Natural killer cell treated with Interleukin-12 subunit alpha and Interleukin-12 subunit beta and Interleukin-15 and Interleukin-18, amount 100 ng/mL, for 72 hours (primary cell): ENCODE measurements around the gene SORCS2. TPM values are rescaled to one million over a fixed set of nuclear protein-coding genes. Genes with fewer than 3 reads are reported as not detected.

Source experiments
- ATAC-seq, 2 donors: fragments of 150-1000 bp; cut with Tn5 transposase in 1 of 2; sonication (Bioruptor Pico), chemical (Tn5 transposase) in 1 of 2; 2 replicates each; pipeline ENCODE4 v1.10.0; 2021
- DNase-seq: peaks from one replicate; pipeline ENCODE4 v3.0.0; 2022; ENCODE audit warnings: low spot score
- H3K27ac Mint-ChIP-seq, 2 donors: 1 replicate in 1 of 2; 2 replicates in 1 of 2; pipeline ENCODE4 v1.8.0; 2022; ENCODE audit warnings: mixed read lengths in 2 of 2, mild to moderate bottlenecking in 1 of 2, moderate library complexity in 1 of 2
- H3K27me3 Mint-ChIP-seq, 2 donors: 1 replicate in 1 of 2; 2 replicates in 1 of 2; pipeline ENCODE4 v1.8.0; 2022; ENCODE audit warnings: mixed read lengths in 2 of 2
- H3K36me3 Mint-ChIP-seq: one replicate; pipeline ENCODE4 v1.8.0; 2022; ENCODE audit warnings: mixed read lengths
- H3K4me1 Mint-ChIP-seq, 2 donors: 1 replicate in 1 of 2; 2 replicates in 1 of 2; pipeline ENCODE4 v1.8.0; 2022; ENCODE audit warnings: low read depth in 2 of 2, mixed read lengths in 2 of 2, mild to moderate bottlenecking in 1 of 2
- H3K4me3 Mint-ChIP-seq: one replicate; pipeline ENCODE4 v1.8.0; 2022; ENCODE audit warnings: mixed read lengths
- H3K9me3 Mint-ChIP-seq: 2 replicates; pipeline ENCODE4 v1.8.0; 2022; ENCODE audit warnings: mixed read lengths
- total RNA-seq, 2 donors: library from RNA; stranded (reverse); gene quantifications; one replicate each; pipeline ENCODE4 v1.2.3, GENCODE V29; 2022

SORCS2 gene
- total RNA-seq, 2 donors from 2014 or later, result 0.17 to 0.21 TPM

GRCh38 chr4:7369511-7369910, 177.2 kb downstream of the SORCS2 start:
- H3K27ac Mint-ChIP-seq, result no peak overlapping the region
- no peak overlapping the region for H3K4me3 Mint-ChIP-seq
- H3K36me3 Mint-ChIP-seq, result no peaks in the 10 kb centered on the region
- no peaks in the 10 kb centered on the region for H3K9me3 Mint-ChIP-seq
- peaks cover 3 to 4% of the 10 kb centered on the region in 2 donors for H3K4me1 Mint-ChIP-seq
- DNase-seq (peak; percentile 16), ATAC-seq (no peak)
- peaks cover 11 to 12% of the 10 kb centered on the region in 2 donors for H3K27me3 Mint-ChIP-seq

- H3K4me1 Mint-ChIP-seq, result peaks cover 3 to 4% of the 10 kb centered on the region in 2 donors
- H3K27ac Mint-ChIP-seq, result no peak overlapping the region
- no peak for ATAC-seq
- H3K9me3 Mint-ChIP-seq, result no peaks in the 10 kb centered on the region
- DNase-seq, result peak; percentile 61
- H3K36me3 Mint-ChIP-seq, result no peaks in the 10 kb centered on the region
- H3K27me3 Mint-ChIP-seq, result peaks cover 10 to 12% of the 10 kb centered on the region in 2 donors
- no peak overlapping the region for H3K4me3 Mint-ChIP-seq
Observed at GRCh38 chr4:7370038-7370437, 177.7 kb downstream of the SORCS2 start.

GRCh38 chr4:7371210-7371941, 179.0 kb downstream of the SORCS2 start:
- no peaks in the 10 kb centered on the region for H3K9me3 Mint-ChIP-seq
- DNase-seq, result peak; percentile 28

GRCh38 chr4:7372673-7373072, 180.3 kb downstream of the SORCS2 start:
- DNase-seq (no peak), ATAC-seq (no peak)
- no peaks in the 10 kb centered on the region for H3K36me3 Mint-ChIP-seq
- no peak overlapping the region for H3K4me3 Mint-ChIP-seq
- H3K9me3 Mint-ChIP-seq, result no peaks in the 10 kb centered on the region
- peaks cover 6 to 7% of the 10 kb centered on the region in 2 donors for H3K27me3 Mint-ChIP-seq
- no peak overlapping the region for H3K27ac Mint-ChIP-seq
- H3K4me1 Mint-ChIP-seq, result peaks cover 8% of the 10 kb centered on the region in 2 donors

More at GRCh38 chr4:7371210-7371941, 179.0 kb downstream of the SORCS2 start:
- peaks cover 3 to 4% of the 10 kb centered on the region in 2 donors for H3K4me1 Mint-ChIP-seq
- no peak overlapping the region for H3K27ac Mint-ChIP-seq
- H3K4me3 Mint-ChIP-seq, result no peak overlapping the region
- no peaks in the 10 kb centered on the region for H3K36me3 Mint-ChIP-seq
- ATAC-seq, result no peak
- peaks cover 10 to 11% of the 10 kb centered on the region in 2 donors for H3K27me3 Mint-ChIP-seq

- Mint-ChIP-seq H3K27me3 (peaks cover 10 to 13% of the 10 kb centered on the region in 2 donors), H3K36me3 (no peaks in the 10 kb centered on the region), H3K4me3 (no peak overlapping the region), H3K4me1 (peaks cover 8 to 10% of the 10 kb centered on the region in 2 donors), H3K9me3 (no peaks in the 10 kb centered on the region), H3K27ac (no peak overlapping the region)
- ATAC-seq (no peak), DNase-seq (no peak)
Observed at GRCh38 chr4:7374571-7374970, 182.2 kb downstream of the SORCS2 start.

- Mint-ChIP-seq H3K36me3 (no peaks in the 10 kb centered on the region), H3K9me3 (no peaks in the 10 kb centered on the region), H3K4me1 (peaks cover 8 to 10% of the 10 kb centered on the region in 2 donors), H3K27ac (no peak overlapping the region), H3K27me3 (peaks cover 10 to 13% of the 10 kb centered on the region in 2 donors), H3K4me3 (no peak overlapping the region)
- no peak for DNase-seq
- no peak for ATAC-seq
Observed at GRCh38 chr4:7375427-7375826, 183.1 kb downstream of the SORCS2 start.

GRCh38 chr4:7377223-7377865, 185.0 kb downstream of the SORCS2 start:
- Mint-ChIP-seq H3K9me3 (no peaks in the 10 kb centered on the region), H3K4me3 (peak overlapping the region; percentile 27), H3K27ac (no peak overlapping the region), H3K27me3 (peaks cover 10 to 16% of the 10 kb centered on the region in 2 donors), H3K4me1 (peaks cover 8 to 10% of the 10 kb centered on the region in 2 donors), H3K36me3 (no peaks in the 10 kb centered on the region)
- DNase-seq (peak; percentile 44), ATAC-seq (no peak)

- H3K4me3 Mint-ChIP-seq, result no peak overlapping the region
- no peak overlapping the region for H3K27ac Mint-ChIP-seq
- H3K27me3 Mint-ChIP-seq, result peaks cover 5 to 13% of the 10 kb centered on the region in 2 donors
- DNase-seq (peak; percentile 29), ATAC-seq (no peak)
- H3K9me3 Mint-ChIP-seq, result no peaks in the 10 kb centered on the region
- H3K4me1 Mint-ChIP-seq, result peaks cover 8 to 10% of the 10 kb centered on the region in 2 donors
- no peaks in the 10 kb centered on the region for H3K36me3 Mint-ChIP-seq
Observed at GRCh38 chr4:7379186-7379585, 186.8 kb downstream of the SORCS2 start.

- Mint-ChIP-seq H3K4me1 (peaks cover 8 to 10% of the 10 kb centered on the region in 2 donors), H3K27ac (no peak overlapping the region), H3K36me3 (no peaks in the 10 kb centered on the region), H3K9me3 (no peaks in the 10 kb centered on the region), H3K4me3 (no peak overlapping the region), H3K27me3 (peaks cover 5 to 13% of the 10 kb centered on the region in 2 donors)
- DNase-seq (peak; percentile 25), ATAC-seq (no peak)
Observed at GRCh38 chr4:7379719-7380118, 187.4 kb downstream of the SORCS2 start.

GRCh38 chr4:7381221-7381889, 189.0 kb downstream of the SORCS2 start:
- H3K27ac Mint-ChIP-seq, result no peak overlapping the region
- ATAC-seq (no peak), DNase-seq (peak; percentile 38)
- H3K27me3 Mint-ChIP-seq, result peaks cover 5 to 10% of the 10 kb centered on the region in 2 donors
- peaks cover 8 to 10% of the 10 kb centered on the region in 2 donors for H3K4me1 Mint-ChIP-seq
- H3K4me3 Mint-ChIP-seq, result no peak overlapping the region
- no peaks in the 10 kb centered on the region for H3K36me3 Mint-ChIP-seq
- H3K9me3 Mint-ChIP-seq, result peaks cover 3% of the 10 kb centered on the region

GRCh38 chr4:7381890-7382633, 189.7 kb downstream of the SORCS2 start:
- Mint-ChIP-seq H3K4me1 (peaks cover 6 to 8% of the 10 kb centered on the region in 2 donors), H3K4me3 (no peak overlapping the region), H3K27ac (no peak overlapping the region), H3K27me3 (peaks cover 5 to 10% of the 10 kb centered on the region in 2 donors), H3K36me3 (no peaks in the 10 kb centered on the region), H3K9me3 (peaks cover 5% of the 10 kb centered on the region)
- ATAC-seq (no peak), DNase-seq (peak; percentile 49)

GRCh38 chr4:7382634-7383014, 190.3 kb downstream of the SORCS2 start:
- no peak overlapping the region for H3K4me3 Mint-ChIP-seq
- no peak overlapping the region for H3K27ac Mint-ChIP-seq
- H3K36me3 Mint-ChIP-seq, result no peaks in the 10 kb centered on the region
- ATAC-seq (no peak), DNase-seq (peak; percentile 10)
- peaks cover 9% of the 10 kb centered on the region for H3K9me3 Mint-ChIP-seq
- H3K4me1 Mint-ChIP-seq, result peaks cover under 1 to 3% of the 10 kb centered on the region in 2 donors
- H3K27me3 Mint-ChIP-seq, result peaks cover 5 to 9% of the 10 kb centered on the region in 2 donors

GRCh38 chr4:7383266-7383665, 190.9 kb downstream of the SORCS2 start:
- no peaks in the 10 kb centered on the region for H3K4me1 Mint-ChIP-seq
- H3K36me3 Mint-ChIP-seq, result no peaks in the 10 kb centered on the region
- ATAC-seq, result no peak
- H3K27ac Mint-ChIP-seq, result no peak overlapping the region
- no peak for DNase-seq
- peaks cover 12% of the 10 kb centered on the region for H3K9me3 Mint-ChIP-seq
- no peak overlapping the region for H3K4me3 Mint-ChIP-seq
- peaks cover 0 to 3% of the 10 kb centered on the region in 2 donors for H3K27me3 Mint-ChIP-seq
